GM18502 (cell line): ENCODE results near the gene UBA1.
A peak's percentile ranks its signal among the peaks of the same experiment; 100 is the strongest.

Experiments used
- ATAC-seq: cut with Tn5 transposase; IDR thresholded peaks from one replicate; pipeline ENCODE4 v1.9.1; 2021; ENCODE audit warnings: mild to moderate bottlenecking; ENCODE audit not compliant: unreplicated experiment, poor library complexity

The UBA1 gene

DNA sequence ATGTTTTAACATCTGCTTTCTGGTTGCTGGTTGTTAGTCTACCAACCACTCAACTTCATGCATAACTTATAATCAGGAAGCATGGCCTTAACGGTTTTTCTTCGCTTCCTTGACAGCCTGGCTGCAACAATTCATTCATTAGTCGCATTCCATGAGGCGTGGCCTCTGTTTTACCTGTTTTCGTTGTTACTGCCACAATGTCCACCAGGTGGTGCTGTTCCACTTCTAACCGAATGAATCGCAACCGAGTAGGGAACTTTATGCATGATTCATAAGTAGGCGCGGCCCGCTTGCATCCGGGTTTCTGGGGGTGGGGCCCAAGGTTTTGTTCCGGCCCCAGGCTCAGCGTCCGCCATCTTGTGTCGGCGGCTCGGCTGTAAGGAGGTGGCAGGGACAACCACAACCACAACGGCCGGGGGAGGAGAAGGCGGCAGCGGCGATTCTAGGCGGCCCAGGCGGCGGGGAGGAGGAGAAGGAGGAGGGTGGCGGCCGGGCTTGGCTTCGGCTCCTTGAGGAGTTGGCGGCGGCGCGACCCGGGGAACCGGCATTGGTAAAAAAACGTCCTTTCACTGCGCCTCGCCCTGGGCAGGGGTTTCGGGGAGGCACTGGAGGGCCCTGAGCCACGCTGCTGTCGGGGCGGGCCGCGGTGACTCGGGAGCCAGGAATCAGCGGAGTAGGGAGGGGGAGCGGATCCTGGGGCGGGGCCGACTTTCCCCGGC, at the start of gene UBA1:
UBA1 (plus strand) TSS at position 355 of the 719 bp plus-strand sequence. CDS start 4,974 bp downstream, outside the sequence.
- ATAC-seq: peak; percentile 86

GRCh38 chrX:47143894-47144625, 49.6 kb upstream of the UBA1 start:
- peak; percentile 12 for ATAC-seq

GRCh38 chrX:47144626-47145394, 48.8 kb upstream of the UBA1 start, which contains the start of the genes NDUFB11 and RBM10:
Gene NDUFB11, minus strand, starts transcription at chrX:47144702. Its CDS starts 23 bp downstream, at chrX:47144679.
Gene RBM10, plus strand, starts transcription at chrX:47145221. Its CDS starts 2,261 bp downstream, at chrX:47147482.
- ATAC-seq: peak; percentile 90

DNA sequence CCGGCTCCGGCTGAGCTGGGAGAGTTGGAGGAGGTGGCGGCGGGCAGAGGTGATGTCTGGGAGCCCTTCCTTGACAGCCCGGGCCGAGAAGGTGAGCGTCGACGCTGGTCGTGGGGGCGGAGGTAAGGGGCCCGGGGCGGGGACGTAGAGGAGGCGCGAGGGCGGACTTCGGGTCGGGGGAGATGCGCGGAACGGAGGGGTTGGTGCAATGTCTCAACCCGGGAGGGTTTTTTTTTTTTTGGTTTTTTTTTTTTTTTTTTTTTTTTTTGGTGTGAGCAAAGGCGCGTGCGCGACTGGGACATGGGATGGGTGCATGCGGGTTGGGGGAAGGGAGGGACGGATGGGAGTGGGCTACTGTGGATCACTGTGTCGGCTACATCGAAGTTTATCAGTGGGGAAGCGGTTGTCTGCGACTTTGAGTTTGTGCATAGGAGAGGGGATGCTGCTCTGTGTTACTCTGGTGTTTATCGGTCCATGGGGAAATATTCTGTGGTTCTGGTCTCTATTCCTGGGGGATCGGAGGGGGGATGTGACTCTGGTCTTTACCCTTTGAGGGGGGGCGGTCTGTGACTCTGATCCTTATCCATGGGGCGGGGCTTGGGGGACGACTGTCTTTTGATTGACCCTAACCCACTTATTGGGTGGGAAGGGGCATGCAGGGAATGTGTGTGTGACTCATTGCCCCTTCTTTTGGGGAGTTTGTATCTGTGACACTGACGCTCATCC, 48.1 kb upstream of the UBA1 start:
- ATAC-seq: peak; percentile 32

GRCh38 chrX:47146121-47146935, 47.3 kb upstream of the UBA1 start:
- no peak for ATAC-seq

DNA sequence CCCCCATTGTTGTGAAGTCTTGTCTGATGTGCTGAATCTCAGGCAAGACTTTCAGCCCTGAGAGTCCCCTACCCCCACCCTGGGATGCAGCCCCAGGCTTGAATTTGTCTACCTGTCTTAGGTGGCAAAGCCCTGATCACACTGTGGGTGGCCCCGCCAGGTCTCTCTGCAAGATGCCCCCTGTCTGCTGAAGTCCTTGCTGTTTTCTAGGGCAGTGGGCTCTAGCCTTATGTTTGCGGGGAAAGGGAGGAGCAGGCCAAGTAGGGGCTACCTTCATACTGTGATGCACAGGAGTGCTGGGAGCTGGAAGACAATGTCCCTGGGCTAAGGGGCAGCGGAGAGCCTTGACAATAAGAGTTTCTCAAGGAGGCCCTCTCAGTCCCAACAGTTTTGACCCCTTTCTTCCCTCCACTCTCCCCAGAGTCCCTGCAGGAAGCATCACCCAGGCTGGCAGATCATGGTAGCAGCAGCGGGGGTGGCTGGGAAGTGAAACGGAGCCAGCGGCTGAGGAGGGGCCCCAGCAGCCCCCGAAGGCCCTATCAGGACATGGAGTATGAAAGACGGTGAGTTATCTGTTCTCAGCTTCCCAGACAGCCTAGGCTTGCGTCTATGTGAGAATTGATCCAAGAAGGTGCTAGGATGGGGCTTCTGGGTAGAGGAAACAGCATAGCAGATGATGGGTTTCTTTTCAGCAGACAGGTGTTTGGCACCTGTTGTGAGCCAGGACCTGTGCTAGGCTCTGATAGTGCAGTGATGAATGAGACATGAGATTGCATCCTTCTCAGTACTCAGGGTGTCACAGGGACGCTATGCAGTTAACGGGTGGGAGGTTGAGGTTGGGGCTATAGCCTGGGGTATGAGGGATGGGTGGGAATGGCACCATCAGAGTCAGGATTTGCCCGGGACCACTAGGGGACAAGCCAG, 46.4 kb upstream of the UBA1 start:
- ATAC-seq: no peak

DNA sequence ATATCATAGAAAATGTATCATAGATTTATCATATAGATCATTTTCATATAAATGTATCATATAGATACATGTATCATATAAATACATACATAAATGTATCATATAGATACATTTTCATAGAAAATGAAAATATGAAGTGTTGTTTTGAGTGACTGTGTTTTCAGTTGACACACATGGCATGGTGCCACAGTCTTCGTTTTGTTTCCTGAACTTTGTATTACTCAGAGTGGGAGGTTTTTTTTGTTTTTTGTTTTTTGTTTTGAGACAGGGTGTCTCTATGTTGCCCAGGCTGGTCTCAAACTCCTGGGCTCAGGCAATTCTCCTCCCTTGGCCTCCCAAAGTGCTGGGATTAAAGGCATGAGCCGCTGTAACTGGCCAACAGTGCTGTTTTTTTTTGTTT, 44.7 kb upstream of the UBA1 start:
- no peak for ATAC-seq

GRCh38 chrX:47151435-47151834, 42.2 kb upstream of the UBA1 start:
- no peak for ATAC-seq

DNA sequence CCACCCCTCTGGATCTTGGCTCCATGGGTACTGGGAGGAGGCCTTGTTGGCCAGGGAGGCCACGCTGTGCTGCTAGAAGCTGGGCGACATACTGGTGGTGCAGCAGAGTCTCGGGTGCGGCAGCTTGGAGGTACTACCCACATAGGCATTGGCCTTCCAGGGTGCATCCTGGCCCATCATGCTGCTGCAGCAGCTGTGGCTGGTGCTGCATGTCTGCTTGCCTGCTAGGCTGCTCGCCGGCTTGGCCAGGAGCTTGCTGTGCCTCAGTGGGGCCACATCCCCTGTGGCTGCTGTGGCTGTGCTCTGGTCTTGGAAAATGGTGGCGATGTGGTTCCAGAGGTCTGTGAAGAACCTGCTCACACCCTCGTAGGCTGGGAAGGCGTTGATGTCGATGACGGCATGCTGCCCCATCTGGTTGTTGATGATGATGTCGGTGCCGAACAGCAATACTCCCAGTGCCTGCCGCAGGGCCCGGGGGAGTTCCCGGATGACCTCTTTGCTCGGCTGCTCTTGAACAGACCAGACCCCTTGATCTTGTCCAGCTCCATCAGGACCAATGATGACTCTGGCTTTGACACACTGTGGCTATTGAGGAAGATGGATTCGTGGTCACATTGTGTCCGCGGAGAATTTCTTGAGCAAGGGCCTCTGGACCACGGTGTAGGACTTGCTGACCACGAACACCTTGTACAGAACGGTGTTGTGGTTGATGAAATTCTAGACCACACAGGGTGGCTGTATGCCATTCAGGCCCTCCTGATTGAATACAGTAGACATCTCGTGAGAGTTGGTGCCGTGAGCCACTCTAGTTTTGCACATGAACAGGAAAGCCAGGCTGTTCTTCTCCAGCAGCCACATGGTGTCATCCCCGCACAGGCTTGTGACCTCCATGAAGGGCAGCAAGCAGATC, 36.8 kb upstream of the UBA1 start:
- no peak for ATAC-seq

DNA sequence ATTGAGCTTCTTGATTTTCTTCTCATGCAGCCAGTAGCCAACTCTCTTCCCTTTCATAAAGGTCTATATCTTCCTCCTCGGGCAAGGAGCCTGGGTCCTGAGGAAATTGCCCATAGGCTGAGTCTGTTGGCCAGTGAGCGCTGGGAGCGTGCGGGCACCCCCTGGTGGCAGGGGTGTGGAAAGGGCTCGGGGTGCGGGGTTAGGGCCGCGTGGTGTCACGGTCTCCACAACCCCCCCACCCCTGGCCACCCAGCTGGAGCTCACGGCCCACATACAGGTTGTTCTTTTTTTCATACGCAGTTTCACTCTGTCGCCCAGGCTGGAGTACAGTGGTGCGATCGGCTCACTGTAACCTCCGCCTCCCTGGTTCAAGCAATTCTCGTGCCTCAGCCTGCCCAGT, 35.5 kb upstream of the UBA1 start:
- no peak for ATAC-seq

DNA sequence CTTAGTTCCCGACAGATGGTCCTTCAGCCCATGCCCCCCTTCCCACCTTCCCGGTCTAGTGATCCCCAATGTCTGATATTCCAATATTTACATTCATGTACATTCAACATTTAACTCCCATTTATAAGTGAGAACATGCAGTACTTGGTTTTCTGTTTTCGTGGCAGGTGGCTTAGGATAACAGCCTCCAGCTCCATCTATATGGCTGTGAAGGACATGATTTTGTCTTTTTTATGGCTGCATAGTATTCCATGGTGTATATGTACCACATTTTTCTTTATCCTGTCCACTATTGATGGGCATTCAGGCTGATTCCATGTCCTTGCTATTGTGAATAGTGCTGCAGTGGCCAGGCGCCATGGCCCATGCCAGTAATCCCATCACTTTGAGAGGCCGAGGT, 34.8 kb upstream of the UBA1 start:
- no peak for ATAC-seq

GRCh38 chrX:47160781-47161180, 32.8 kb upstream of the UBA1 start:
- ATAC-seq: no peak

DNA sequence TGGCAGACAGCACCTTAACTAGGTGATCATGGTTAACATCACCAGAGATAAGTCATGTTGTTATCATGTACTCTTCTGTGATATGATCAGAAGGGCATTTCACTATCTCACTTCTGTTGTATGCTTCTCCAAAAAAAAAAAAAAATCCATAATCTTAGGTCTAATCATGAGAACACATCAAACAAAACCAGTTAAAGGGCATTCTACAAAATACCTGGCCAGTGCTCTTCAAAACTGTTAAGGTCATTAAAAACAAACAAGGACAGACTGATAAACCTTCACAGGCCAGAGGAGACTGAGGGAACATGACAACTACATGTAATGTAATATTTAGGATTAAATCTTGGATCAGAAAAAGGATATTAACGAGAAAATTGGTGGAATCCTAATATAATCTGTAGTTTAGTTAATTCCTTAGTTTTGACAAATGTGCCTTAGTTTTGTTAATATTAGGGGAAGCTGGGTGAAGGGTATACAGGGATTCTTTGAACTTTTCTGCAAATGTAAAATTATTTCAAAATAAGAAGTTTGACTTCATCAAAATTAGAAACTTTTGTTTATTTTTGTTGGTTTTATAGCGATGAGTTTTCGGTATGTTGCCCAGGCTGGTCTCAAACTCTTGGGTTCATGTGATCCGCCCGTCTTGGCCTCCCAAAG, 30.6 kb upstream of the UBA1 start:
- no peak for ATAC-seq

DNA sequence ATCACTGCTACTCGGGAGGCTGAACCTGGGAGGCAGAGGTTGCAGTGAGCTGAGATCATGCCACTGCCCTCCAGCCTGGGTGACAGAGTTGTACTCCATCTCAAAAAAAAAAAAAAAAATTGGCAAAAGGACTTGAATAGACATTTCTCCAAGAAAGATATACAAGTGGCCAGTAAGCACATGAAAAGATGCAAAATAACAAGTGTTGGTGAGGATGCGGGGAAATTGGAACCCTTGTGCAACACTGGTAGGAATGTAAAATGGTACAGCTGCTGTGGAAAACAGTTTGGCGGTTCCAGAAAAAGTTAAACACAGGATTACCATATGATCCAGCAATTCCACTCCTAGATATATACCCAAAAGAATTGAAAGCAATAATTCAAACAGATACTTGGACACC, 29.2 kb upstream of the UBA1 start:
- no peak for ATAC-seq

DNA sequence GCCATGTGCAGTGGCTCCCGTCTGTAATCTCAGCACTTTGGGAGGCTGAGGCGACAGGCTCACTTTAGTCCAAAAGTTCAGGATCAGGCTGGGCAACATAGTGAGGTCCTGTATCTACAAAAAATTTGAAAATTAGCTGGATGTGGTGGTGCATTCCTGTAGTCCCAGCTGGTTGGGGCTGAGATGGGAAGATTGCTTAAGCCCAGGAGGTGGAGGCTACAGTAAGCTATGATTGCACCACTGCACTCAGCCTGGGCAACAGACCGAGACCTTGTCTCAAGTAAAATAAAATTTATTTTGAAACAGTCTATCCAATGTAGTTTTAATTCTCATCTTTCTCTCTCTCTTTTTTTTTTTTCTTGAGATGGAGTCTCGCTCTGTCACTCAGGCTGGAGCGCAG, 27.5 kb upstream of the UBA1 start:
- no peak for ATAC-seq

- ATAC-seq: no peak
These were observed 25.0 kb upstream of the UBA1 start for GRCh38 chrX:47168495-47169073.

DNA sequence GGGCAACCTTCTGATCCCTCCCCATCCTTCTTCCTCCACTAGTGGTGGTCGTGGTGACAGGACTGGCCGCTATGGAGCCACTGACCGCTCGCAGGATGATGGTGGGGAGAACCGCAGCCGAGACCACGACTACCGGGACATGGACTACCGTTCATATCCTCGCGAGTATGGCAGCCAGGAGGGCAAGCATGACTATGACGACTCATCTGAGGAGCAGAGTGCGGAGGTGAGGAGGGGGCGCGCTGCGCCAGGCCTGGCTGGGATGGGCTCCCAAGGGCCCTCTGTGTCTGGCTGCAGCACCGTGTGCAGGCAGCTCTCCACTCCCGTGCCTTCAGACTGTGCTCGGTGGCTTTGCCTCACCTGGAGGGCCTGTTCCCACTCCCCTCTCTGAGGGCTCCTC, 24.4 kb upstream of the UBA1 start:
- no peak for ATAC-seq
